ENCODE data around the gene NIPAL1.

Gene NIPAL1

DNA sequence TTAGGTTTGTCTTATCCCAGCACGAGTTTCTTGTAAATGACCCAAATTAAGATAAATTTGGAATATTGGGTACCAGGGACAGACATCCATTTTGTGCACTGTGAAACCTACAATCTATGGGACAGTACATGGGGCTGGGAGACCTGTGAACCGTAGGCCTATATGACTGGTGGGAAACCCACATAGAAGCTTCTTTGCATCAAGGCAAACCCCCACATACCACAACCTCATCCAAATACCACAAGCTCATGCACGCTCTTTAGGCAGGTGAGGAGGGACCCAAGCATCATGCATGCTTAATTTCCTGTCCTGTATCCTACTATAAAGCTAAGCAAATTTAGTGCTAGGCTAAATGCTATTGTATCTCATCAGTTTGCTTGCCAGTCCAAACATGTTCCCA is 47.8 kb downstream of the NIPAL1 start:
- no peak for DNase-seq (ENCODE audit: low spot score)

DNA sequence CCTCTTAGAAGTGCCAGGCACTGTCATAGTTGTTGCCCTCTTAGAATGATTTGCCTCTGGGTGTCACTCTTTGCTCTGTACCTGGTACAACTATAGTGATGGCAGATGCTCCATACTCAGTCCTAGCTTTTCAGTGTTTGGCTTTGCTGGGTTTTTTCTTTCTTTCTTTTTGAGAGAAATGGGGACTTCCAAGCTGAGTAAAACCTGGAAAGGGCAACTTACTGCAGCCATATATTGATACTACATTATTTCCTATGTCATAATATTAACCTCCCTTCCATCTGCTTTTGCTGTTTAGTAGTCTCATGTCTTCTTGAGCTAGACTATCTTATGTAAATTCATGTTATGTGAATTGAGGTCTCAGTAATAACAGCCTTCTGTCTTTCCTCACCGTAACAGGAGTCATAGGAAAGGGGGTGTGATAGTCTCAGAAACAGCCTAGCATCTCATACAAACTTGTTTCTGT is 49.0 kb downstream of the NIPAL1 start:
- DNase-seq (ENCODE audit: low spot score), result no peak

DNA sequence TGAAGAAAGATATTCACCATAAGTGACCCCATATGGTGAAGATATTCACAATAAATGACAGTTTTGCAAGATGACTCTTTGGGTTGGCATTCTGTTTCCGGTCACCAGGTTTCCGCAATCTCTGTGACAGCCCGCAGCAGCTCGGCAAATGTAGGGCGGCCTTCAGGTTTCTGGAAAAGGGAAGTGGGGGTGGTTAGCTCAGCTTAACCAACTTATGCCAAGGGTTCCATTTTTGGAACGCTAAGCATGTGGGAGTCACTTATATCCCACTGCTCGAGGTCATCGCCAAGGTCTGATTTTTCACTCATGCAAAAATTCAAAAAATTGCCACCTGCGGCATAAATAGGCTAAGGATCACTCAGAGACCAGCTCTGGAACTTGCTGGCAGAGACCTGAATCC is 51.0 kb downstream of the NIPAL1 start:
- no peak for DNase-seq (ENCODE audit: low spot score)

DNA sequence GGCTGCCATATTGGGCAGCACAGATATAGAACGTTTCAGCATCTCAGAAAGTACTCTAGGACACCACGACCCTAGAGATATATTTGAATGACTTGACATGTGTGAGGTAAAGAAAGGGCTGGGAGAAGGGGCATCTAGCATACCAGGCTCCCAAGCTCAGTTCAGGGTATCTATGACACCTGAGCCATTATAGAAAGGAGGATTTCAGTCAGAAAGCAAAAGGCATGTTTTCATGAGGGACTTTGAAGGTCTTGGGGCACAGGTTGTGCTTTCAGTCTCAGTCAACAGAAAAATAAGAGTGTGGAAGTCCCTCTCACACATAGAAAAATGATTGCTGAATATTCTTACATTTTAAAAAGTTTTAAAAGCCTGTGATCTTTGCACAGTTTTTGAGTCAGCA is 51.6 kb downstream of the NIPAL1 start:
- DNase-seq (ENCODE audit: low spot score), result no peak

DNA sequence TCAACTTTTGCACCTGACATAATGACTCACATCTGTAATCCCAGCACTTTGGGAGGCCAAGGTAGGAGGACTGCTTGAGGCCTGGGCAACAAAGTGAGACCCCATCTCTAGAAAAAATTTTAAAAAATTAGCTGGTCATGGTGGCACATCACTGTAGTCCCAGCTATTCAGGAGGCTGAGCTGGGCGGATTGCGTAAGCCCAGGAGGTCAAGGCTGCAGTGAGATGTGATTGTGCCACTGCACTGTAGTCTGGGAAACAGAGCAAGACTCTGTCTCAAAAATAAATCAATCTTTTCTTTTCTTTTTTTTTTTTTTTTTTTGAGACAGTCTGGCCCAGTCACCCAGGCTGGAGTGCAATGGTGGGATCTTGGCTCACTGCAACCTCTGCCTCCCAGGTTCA is 52.5 kb downstream of the NIPAL1 start:
- DNase-seq (ENCODE audit: low spot score), result no peak

DNA sequence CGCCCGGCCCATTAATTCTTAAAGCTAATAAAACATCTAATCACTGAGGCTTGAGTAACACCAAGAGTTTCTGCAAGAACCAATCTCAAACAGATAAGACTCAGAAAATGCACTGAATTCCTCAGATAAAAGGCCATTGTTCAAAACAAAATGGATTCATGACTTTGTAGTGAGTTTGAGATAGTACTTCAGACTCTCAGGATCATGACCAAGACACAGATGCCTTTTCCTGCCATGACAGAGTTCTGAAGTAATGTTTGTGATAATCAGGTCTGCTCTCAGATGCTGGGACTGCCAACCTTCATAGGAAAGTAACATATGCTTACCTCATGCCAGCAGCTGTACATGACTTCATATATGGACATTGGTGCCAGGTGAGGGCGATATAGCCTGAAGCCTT is 54.6 kb downstream of the NIPAL1 start:
- no peak for DNase-seq (ENCODE audit: low spot score)

DNA sequence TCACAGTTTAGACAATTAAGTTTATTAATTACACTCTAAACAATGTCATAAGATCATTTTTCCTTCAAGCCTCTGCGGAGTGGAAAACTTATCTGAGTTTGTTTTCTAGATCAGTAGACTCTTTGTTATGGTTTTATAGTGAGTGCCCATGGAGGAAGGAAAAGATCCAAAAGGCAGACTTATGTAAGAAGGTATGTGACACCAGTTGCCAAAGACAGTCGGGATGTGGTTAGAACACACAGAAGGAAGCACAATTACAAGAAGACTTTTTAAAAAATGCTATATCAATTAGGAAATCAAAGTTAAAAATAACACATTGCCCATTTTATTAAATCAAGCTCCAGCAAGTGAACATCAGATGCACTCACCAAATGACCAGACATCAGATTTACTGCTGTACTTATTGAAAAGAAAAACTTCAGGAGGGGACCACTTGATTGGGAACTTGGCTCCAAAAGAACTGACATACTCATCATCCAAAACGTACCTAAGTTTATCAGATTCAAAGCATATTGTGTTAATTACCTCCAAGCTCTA is 57.1 kb downstream of the NIPAL1 start:
- no peak for DNase-seq (ENCODE audit: low spot score)

DNA sequence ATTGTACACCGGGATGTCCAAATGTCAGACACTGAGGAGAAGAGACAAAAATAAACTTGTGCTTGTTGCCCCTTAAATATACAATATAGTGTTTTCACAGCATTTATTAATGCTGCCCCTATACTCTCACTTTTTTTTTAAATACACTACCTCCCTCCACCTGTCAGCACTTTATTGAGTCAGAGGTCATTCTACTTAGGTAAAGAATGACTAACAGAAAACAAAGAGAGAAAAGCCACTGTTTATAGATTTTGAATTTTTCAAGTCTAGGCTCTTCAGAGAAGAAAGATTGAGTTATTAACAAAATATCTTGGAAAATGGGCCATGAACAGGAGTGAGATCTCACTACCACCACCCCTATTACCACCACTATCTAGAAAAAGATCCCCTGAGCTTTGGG is 58.1 kb downstream of the NIPAL1 start:
- DNase-seq (ENCODE audit: low spot score), result no peak

DNA sequence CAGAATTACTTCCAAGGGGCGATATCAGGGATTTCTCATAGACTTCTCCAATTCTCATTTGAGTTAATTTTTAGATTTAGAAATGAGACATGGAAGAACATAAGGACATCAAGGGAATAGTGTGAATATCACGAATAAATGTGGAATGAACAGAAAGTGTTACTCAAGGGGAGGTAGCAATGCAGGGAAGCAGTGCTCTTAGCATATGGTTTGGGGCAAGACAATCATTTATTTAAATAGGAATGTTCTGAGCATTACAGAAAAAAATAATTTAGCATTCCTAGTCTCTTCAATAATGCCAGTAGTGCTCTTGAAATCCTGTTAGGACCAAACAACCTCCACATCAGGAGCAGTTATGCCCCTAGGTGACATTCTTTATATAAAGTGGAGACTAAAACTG is 61.9 kb downstream of the NIPAL1 start:
- no peak for DNase-seq (ENCODE audit: low spot score)

DNA sequence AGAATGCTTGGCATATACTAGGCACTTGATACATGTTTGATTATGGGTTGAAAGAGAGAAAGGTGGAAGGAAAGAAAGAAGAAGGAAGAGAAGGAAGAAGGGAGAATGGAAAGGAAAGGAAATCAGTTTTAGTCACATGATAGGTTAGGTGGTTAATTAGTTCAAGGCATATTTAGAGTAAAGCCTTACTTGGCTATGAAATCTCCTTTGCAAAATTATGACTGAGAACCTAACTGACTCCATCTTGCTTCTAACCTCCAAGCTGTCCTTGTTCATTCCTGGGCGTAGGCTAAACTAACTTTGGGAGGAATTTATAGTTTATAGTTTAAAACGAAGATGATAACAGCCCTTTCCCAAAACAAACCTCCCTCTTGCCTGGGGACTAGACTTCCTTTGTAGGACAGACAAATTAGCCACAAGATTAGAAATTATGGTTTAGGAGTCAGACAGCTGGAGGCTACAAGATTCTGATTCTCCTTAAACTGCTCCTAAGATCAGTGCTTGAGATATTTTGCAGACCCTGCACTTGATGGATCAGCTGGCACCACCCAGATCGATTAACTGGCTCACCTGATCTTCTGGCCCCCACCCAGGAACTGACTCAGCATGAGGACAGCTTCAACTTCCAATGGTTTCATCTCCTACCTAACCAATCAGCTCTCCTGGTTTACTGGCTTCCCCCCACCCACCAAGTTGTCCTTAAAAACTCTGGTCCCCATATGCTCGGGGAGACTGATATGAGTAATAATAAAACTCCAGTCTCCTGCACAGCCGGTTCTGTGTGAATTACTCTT is 62.5 kb downstream of the NIPAL1 start:
- DNase-seq (ENCODE audit: low spot score), result no peak

DNA sequence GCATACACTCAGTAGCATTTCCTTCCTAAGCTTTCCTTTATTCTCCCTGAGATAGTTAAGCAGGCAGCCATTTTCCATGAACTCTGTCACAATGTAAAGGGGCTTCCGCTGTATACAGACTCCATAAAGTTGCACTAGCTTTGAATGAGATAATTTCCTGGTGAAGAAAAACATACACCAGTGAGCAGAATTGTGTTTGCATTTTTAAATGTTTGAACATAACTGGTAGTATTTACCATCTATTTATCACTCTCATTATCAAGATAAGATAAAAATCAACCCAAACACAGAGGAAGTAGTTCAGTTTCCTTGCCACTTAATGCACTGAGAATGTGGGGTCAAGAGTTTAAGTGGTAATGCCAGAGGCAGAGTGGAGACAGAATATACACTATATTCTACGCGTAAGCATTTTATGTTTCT is 63.4 kb downstream of the NIPAL1 start:
- no peak for DNase-seq (ENCODE audit: low spot score)

DNA sequence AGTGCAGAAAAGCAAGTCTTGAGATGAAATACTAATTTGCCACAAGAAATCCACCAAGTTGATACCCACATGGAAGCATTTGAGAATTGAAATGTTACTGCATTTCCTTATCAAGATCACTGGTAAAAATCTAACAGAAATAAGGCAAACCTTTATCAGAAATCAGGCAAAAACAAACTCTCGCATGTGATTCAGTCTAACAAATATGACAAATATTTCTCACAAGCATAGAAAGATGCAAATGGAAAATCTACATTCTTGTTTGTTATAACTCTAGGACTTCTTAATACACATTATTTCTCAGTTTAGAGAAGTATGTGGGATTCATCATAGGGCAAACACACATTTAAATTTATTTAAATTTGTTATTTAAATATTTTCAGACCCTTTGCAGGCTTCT is 64.6 kb downstream of the NIPAL1 start:
- no peak for DNase-seq (ENCODE audit: low spot score)

DNA sequence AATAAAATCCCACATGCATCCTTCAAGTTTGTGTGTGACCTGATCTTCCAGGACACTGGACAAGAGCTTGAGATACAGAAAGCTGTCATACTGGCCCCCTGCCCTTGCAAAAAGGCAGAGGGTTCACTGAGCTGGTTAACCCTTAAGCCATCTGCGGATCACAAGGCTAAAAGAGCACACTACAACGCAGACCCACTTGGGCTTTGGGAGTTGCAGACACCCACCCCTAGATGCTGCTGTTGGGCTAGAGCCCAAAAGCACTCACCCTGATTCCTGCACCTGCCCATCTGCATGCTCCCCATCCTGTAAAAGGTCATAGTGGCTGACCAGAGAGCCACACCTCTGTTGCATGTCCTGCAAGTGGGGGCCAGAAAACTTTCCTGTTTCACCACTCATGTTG is 66.4 kb downstream of the NIPAL1 start:
- no peak for DNase-seq (ENCODE audit: low spot score)

DNA sequence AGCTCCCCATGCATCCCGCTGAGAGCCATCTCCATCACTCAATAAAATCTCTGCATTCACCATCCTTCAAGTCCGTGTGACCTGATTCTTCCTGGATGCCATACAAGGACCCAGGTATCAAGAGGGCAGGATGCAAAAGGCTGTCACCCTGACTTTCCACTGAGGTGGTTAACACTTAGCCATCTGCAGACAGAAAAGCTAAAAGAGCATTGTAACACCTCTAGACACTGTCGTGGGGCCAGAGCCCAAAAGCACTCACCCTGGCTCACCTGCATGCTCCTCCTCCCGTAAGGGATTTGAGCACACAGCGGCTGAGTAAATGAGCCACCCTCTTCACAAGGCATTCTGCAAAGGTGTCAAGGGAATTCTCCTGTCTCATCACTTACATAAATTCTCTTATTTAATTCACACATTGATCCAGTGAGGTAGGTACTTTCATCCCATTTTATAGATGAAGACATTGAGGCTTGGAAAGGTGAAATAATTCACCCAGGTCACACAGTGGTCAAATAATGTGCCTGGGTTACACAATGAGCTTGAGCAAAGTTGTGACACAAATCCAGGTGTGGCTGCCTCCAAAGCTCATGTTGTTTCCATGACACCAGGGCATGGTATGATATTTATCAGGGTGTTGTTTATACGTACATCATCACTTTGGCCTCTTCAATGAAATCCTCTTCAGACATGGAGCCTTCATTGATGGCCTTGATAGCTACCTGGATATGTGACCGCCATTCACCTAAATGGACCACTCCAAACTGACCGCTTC is 69.4 kb downstream of the NIPAL1 start:
- no peak for DNase-seq (ENCODE audit: low spot score)
